Adrenal gland (tissue), 12 donors: ENCODE data around the gene ZFP62. TPM values are rescaled to one million over a fixed set of nuclear protein-coding genes. Genes with fewer than 3 reads are reported as not detected.
A peak's percentile ranks its signal among the peaks of the same experiment; 100 is the strongest.

Source experiments
- DNase-seq, 7 donors: peaks; one replicate each; pipeline ENCODE4 v3.0.0-alpha.2; 2019 to 2020
- H3K27ac ChIP-seq, 5 donors: fragments of 200-600 bp; sonication (generic) in 4 of 5; 1 replicate in 3 of 5; 2 replicates in 2 of 5; pipeline versions ENCODE4 v1.5.1 to v1.8.0; 2016 to 2020; ENCODE audit warnings: mild to moderate bottlenecking in 1 of 5
- H3K27me3 ChIP-seq: fragments of 200-600 bp; 2 replicates; pipeline ENCODE4 v1.8.0; 2021
- H3K36me3 ChIP-seq, 2 donors: fragments of 200-600 bp; replicated peaks in 1 of 2; 1 replicate in 1 of 2; 2 replicates in 1 of 2; pipeline versions ENCODE4 v1.5.1 to v1.8.0; 2018 to 2022
- H3K4me1 ChIP-seq, 2 donors: fragments of 200-600 bp; replicated peaks in 1 of 2; 1 replicate in 1 of 2; 2 replicates in 1 of 2; pipeline versions ENCODE4 v1.5.1 to v1.8.0; 2018 to 2021
- H3K4me3 ChIP-seq, 4 donors: fragments of 200-600 bp; sonication (generic) in 3 of 4; one replicate each; pipeline ENCODE4 v1.5.1; 2016 to 2018
- H3K9me3 ChIP-seq, 3 donors: fragments of 200-600 bp; sonication (generic) in 1 of 3; replicated peaks in 1 of 3; 1 replicate in 2 of 3; 2 replicates in 1 of 3; pipeline versions ENCODE4 v1.5.1 to v1.8.0; 2016 to 2021
- POLR2A ChIP-seq, 2 donors: fragments of 450-650 bp; IDR thresholded peaks; one replicate each; pipeline ENCODE4 v1.6.1; 2017; ENCODE audit warnings: antibody characterized with exemption in 2 of 2, mild to moderate bottlenecking in 2 of 2, moderate library complexity in 1 of 2
- WGBS, 4 donors: extraction: QIAGEN DNeasy Blood & Tissue Kit in 2 of 4; methylation state at CpG; one replicate each; pipeline versions ENCODE4 v1.1.5 to v1.1.7; 2013 to 2017; 5-methylcytosine and 5-hydroxymethylcytosine counted together
- intact Hi-C, 2 donors: fragments of 100-400 bp; cut with DNase I; formaldehyde crosslinking; loops; one replicate each; pipeline versions ENCODE4 v1.14.1 to v1.15.0; 2022 to 2023
- polyA plus RNA-seq, 3 donors: library from polyadenylated mRNA; stranded (reverse); fragments of 200-250 nt in 2 of 3; fragments of 350-450 nt in 1 of 3; fragmentation: Illumina TruSeq in 1 of 3; extraction: RNeasy Lipid Tissue Mini Kit (QIAGEN cat#74804) in 1 of 3; gene quantifications; one replicate each; pipeline ENCODE4 v1.2.3, GENCODE V29; 2013 to 2014
- total RNA-seq, 9 donors: library from RNA; depleted of rRNA in 4 of 9; stranded (reverse); fragments of >200 nt in 4 of 9; fragments of 120-200 nt in 1 of 9; fragmentation: NEBNext Ultra II Directional in 1 of 9; extraction: Animal tissue kit (Norgen Biotek cat#: 25700) in 1 of 9; gene quantifications; one replicate each; pipeline versions ENCODE4 v1.1.0 to v1.2.4, GENCODE V29; 2013 to 2023
- TF ChIP-seq, protein P1 (sequence below), 6 experiments: fragments of 450-650 bp in 4 of 6; fragments of 200-600 bp in 2 of 6; sonication (generic) in 1 of 6; IDR thresholded peaks; 1 replicate in 5 of 6; 2 replicates in 1 of 6; pipeline versions ENCODE4 v1.5.1 to v1.8.0; 2016 to 2021; ENCODE audit warnings: antibody characterized with exemption in 6 of 6, mild to moderate bottlenecking in 2 of 6, moderate library complexity in 1 of 6
- donor health status: healthy with polysubstance abuse.
- donor health status: Bipolar disorder and iron deficiency.
- donor health status: DM: yes; HTN: yes; CAD: no.
- donor health status: DM: no; HTN: no; CAD: no.
- donor health status: DM: no; HTN: no; CAD: no.
- donor health status: DM: yes; HTN: yes; CAD: no.

The ZFP62 gene
- total and polyA plus RNA-seq, 12 donors = 8.5 to 39.7 (median 16.5) TPM

DNA sequence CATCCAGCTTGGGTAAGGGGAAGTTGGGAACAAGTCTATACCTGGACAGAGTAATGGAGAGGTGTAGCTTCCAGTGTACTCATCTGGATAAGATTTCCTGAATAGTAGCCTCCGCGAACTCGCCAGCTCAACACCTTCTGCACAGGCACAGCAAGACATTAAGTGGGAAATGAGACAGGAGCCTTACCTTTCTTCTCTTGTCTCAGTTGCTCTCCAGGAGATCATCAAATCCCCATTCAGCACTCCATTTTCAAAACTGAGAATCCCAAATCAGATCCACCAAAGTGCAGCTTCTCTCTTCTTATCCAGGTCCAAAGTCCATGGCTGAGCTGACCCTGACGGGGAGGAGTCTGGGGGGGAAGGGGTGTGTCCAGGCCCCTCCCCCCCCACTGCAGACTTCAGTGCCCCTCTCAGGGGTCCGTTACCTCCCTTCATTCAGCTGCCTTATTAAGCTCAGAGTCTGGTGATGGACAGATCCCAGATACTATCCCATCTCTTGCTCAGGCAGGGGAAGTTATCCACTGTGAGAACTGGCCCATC is 52.5 kb downstream of the ZFP62 start:
- no peaks in the 10 kb centered on the region for H3K27me3 ChIP-seq
- WGBS, 4 donors = 66 to 82% (median 80%) methylated on average over 5 of the region's 5 CpGs
- H3K36me3 ChIP-seq = no peaks in the 10 kb centered on the region
- peak overlapping the region in 1 of 4 donors; percentile 66 for H3K4me3 ChIP-seq
- H3K9me3 ChIP-seq = no peaks in the 10 kb centered on the region
- DNase-seq = peak in 3 of 7 donors; percentile 15 to 42 (median 23)
- H3K4me1 ChIP-seq = peaks cover 31 to 56% of the 10 kb centered on the region in 2 donors
- peak overlapping the region in 3 of 5 donors; percentile 42 to 99 (median 98) for H3K27ac ChIP-seq
- TF ChIP-seq, protein P1, sequence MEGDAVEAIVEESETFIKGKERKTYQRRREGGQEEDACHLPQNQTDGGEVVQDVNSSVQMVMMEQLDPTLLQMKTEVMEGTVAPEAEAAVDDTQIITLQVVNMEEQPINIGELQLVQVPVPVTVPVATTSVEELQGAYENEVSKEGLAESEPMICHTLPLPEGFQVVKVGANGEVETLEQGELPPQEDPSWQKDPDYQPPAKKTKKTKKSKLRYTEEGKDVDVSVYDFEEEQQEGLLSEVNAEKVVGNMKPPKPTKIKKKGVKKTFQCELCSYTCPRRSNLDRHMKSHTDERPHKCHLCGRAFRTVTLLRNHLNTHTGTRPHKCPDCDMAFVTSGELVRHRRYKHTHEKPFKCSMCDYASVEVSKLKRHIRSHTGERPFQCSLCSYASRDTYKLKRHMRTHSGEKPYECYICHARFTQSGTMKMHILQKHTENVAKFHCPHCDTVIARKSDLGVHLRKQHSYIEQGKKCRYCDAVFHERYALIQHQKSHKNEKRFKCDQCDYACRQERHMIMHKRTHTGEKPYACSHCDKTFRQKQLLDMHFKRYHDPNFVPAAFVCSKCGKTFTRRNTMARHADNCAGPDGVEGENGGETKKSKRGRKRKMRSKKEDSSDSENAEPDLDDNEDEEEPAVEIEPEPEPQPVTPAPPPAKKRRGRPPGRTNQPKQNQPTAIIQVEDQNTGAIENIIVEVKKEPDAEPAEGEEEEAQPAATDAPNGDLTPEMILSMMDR (IDR thresholded peaks at IDR 0.05) = no peak
- TF ChIP-seq POLR2A (IDR thresholded peaks at IDR 0.05) = no peak
- intact Hi-C loops = no loop called here

- H3K27me3 ChIP-seq = no peaks in the 10 kb centered on the region
- WGBS, 4 donors = 27 to 30% (median 27%) methylated on average over 6 of the region's 6 CpGs
- no peaks in the 10 kb centered on the region for H3K36me3 ChIP-seq
- peaks cover 33 to 62% of the 10 kb centered on the region in 2 donors for H3K4me1 ChIP-seq
- peak overlapping the region in 1 of 4 donors; percentile 66 for H3K4me3 ChIP-seq
- no peaks in the 10 kb centered on the region for H3K9me3 ChIP-seq
- intact Hi-C loops = no loop called here
- TF ChIP-seq POLR2A (IDR thresholded peaks at IDR 0.05) = no peak
- TF ChIP-seq, protein P1 (IDR thresholded peaks at IDR 0.05) = no peak
- peak in 3 of 7 donors; percentile 12 to 28 (median 14) for DNase-seq
- H3K27ac ChIP-seq = peak overlapping the region in 4 of 5 donors; percentile 14 to 99 (median 70)
Measured at GRCh38 chr5:180807654-180808414, 53.2 kb downstream of the ZFP62 start.

DNA sequence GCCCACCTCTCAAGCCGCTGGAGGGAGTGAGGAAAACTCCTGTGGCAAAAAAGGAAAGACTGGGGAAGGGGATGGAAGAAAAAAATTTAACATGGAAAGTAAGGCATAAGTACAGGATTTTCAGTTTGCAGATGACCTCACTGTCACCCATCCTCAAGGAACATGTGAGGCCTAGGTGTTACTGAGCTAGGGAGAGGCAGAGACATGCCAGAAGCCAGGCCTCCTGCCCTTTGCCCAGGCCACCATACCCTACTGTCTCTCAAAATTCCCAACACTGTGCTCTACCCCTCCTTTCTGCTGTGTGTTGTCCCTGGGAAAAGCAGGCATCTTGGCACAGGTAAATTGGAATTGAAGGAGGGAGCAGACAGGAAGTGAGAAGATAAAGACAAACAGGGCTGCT is 54.0 kb downstream of the ZFP62 start:
- Histone ChIP-seq H3K4me1 (peaks cover 33 to 62% of the 10 kb centered on the region in 2 donors), H3K27me3 (no peaks in the 10 kb centered on the region), H3K4me3 (peak overlapping the region in 1 of 4 donors; percentile 66), H3K27ac (peak overlapping the region in 2 of 5 donors; percentile 98 to 99), H3K36me3 (no peaks in the 10 kb centered on the region), H3K9me3 (no peaks in the 10 kb centered on the region)
- WGBS, 4 donors = 60 to 95% (median 83%) methylated on average over 1 of the region's 1 CpG
- DNase-seq = peak in 2 of 7 donors; percentile 11 to 41
- no peak for TF ChIP-seq POLR2A (IDR thresholded peaks at IDR 0.05)
- TF ChIP-seq, protein P1 (IDR thresholded peaks at IDR 0.05) = no peak
- intact Hi-C loops = no loop called here

- Histone ChIP-seq H3K9me3 (no peaks in the 10 kb centered on the region), H3K27me3 (no peaks in the 10 kb centered on the region), H3K27ac (peak overlapping the region in 2 of 5 donors; percentile 98 to 99), H3K4me1 (peaks cover 37 to 67% of the 10 kb centered on the region in 2 donors), H3K36me3 (no peaks in the 10 kb centered on the region), H3K4me3 (no peak overlapping the region)
- peak in 4 of 7 donors; percentile 17 to 69 (median 31) for DNase-seq
- no peak for TF ChIP-seq POLR2A (IDR thresholded peaks at IDR 0.05)
- TF ChIP-seq, protein P1 (IDR thresholded peaks at IDR 0.05) = no peak
- intact Hi-C loops = no loop called here
- WGBS, 4 donors = 54 to 70% (median 64%) methylated on average over 9 of the region's 9 CpGs
Measured at GRCh38 chr5:180806351-180807011, 54.6 kb downstream of the ZFP62 start.
